NCI-H460 (cell line): ENCODE results near the gene PRKCG. TPM values are rescaled to one million over a fixed set of nuclear protein-coding genes. Genes with fewer than 3 reads are reported as not detected.
A peak's percentile ranks its signal among the peaks of the same experiment; 100 is the strongest.

ENCODE experiments used
- DNase-seq: peaks from one replicate; pipeline ENCODE4 v3.0.0-alpha.2; 2016; ENCODE audit warnings: low read depth; ENCODE audit errors: extremely low read depth
- total RNA-seq: library from RNA; depleted of rRNA; stranded (reverse); fragments of >200 nt; shearing (Covaris generic); gene quantifications from 2 replicates; pipeline ENCODE4 v1.2.3, GENCODE V29; 2014

PRKCG gene
- total RNA-seq, 1 experiment from 2014 or later = 0.20 TPM

- DNase-seq = no peak
These were observed 14.7 kb downstream of the PRKCG start for GRCh38 chr19:53896682-53897081.

- no peak for DNase-seq
These were observed 15.5 kb downstream of the PRKCG start for GRCh38 chr19:53897459-53897858.

GRCh38 chr19:53898166-53898565 lies 16.2 kb downstream of the PRKCG start:
- no peak for DNase-seq

GRCh38 chr19:53898636-53899341 lies 16.8 kb downstream of the PRKCG start:
- DNase-seq = no peak

- DNase-seq = no peak
These were observed 18.3 kb downstream of the PRKCG start for GRCh38 chr19:53900191-53900860.

- peak; percentile 39 for DNase-seq
These were observed 21.2 kb downstream of the PRKCG start for GRCh38 chr19:53903055-53903680.

GRCh38 chr19:53904909-53905308 lies 22.9 kb downstream of the PRKCG start:
- DNase-seq = no peak

GRCh38 chr19:53905787-53906186 lies 23.8 kb downstream of the PRKCG start:
- DNase-seq = no peak

GRCh38 chr19:53906211-53907192 lies 24.5 kb downstream of the PRKCG start:
- DNase-seq = no peak

- no peak for DNase-seq
These were observed 25.2 kb downstream of the PRKCG start for GRCh38 chr19:53907193-53907581.

- DNase-seq = no peak
These were observed 25.7 kb downstream of the PRKCG start for GRCh38 chr19:53907690-53908089.

GRCh38 chr19:53908106-53908934 lies 26.3 kb downstream of the PRKCG start:
- peak; percentile 24 for DNase-seq

- no peak for DNase-seq
These were observed 27.0 kb downstream of the PRKCG start, which contains the start of gene CACNG7 for GRCh38 chr19:53908935-53909415. Gene CACNG7 (plus strand): TSS chr19:53909278. CDS start chr19:53912832, 3,554 bp downstream.

- no peak for DNase-seq
These were observed 27.6 kb downstream of the PRKCG start for GRCh38 chr19:53909471-53910169.

GRCh38 chr19:53910170-53910518 lies 28.1 kb downstream of the PRKCG start:
- no peak for DNase-seq

GRCh38 chr19:53912653-53913052 lies 30.7 kb downstream of the PRKCG start:
- DNase-seq = no peak

- DNase-seq = no peak
These were observed 33.0 kb downstream of the PRKCG start for GRCh38 chr19:53915000-53915399.

- DNase-seq = no peak
These were observed 34.0 kb downstream of the PRKCG start for GRCh38 chr19:53916004-53916403.

GRCh38 chr19:53917356-53917755 lies 35.4 kb downstream of the PRKCG start:
- no peak for DNase-seq
